GM12874 (cell line): ENCODE data around the gene MYO1G.

Source experiments
- CTCF ChIP-seq: IDR thresholded peaks from 2 replicates; pipeline ENCODE4 v1.5.1; 2011; ENCODE audit warnings: low read depth, mild to moderate bottlenecking, control low read depth, low read length, moderate library complexity; ENCODE audit not compliant: insufficient read depth

MYO1G gene

GRCh38 chr7:45021604-45022296, 42.9 kb upstream of the MYO1G start:
- no peak for TF ChIP-seq CTCF

DNA sequence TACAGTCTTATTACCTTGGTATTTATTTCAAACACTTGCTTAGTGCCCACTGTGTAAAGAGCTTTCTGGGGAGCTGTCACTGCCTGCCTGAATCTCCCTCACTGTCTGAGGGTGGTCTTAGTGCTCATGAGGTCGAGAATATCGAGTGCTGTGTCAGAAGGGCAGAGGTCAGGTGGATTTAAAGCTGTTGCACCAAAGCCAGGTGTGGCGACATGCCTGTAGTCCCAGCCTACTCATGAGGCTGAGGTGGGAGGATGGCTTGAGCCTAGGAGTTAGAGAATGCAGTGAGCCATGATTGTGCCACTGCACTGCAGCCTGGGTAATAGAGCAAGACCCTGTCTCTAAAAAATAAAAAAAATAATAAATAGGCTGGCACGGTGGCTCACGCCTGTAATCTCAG, 42.1 kb upstream of the MYO1G start:
- no peak for TF ChIP-seq CTCF

GRCh38 chr7:45017253-45017652, 38.4 kb upstream of the MYO1G start:
- no peak for TF ChIP-seq CTCF

DNA sequence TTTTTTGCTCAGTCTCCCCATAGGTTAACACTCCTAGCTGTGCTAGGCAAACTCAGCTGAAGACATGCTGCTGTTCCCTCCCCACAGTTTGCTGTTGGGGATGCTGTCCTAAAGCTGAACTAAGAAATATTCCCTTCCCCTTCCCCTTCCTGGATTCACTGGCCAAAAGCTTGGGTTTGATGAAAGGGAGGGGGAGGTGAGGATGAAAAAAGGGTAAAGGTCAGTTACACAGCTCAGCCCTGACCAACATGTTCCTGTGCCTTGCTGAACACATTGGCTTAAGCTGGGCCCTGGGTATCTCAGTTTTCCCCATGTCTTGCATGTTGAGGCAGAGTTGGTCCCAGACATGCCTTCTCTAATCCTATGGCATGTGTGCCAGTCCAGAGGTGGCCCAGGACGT, 36.5 kb upstream of the MYO1G start:
- no peak for TF ChIP-seq CTCF

GRCh38 chr7:45013465-45013967, 34.7 kb upstream of the MYO1G start:
- TF ChIP-seq CTCF = no peak

GRCh38 chr7:45007571-45008328, 28.9 kb upstream of the MYO1G start:
- TF ChIP-seq CTCF = no peak

GRCh38 chr7:45007106-45007505, 28.3 kb upstream of the MYO1G start:
- TF ChIP-seq CTCF = no peak
